A549 treated with dexamethasone at 1 μM for 4 hours (cell line): ENCODE measurements around the gene ENPP3. TPM values are rescaled to one million over a fixed set of nuclear protein-coding genes. Genes with fewer than 3 reads are reported as not detected.

ENCODE experiments used
- total RNA-seq: library from RNA; stranded (reverse); fragments of 200-300 nt; extraction: Qiagen RNA extraction; gene quantifications from 5 replicates; pipeline ENCODE4 v1.2.3, GENCODE V29; 2022

Gene ENPP3
- 0.18 TPM in 1 of 5 replicates, not detected in the others for total RNA-seq

GRCh38 chr6:131636880-131637792, at the start of gene ENPP3:
Gene ENPP3 (plus strand): TSS chr6:131637302. CDS start chr6:131637385, 83 bp downstream.

GRCh38 chr6:131627724-131628682, 9.1 kb upstream of the ENPP3 start, which contains the start of gene MED23:
Gene MED23 (minus strand): TSS chr6:131628242. CDS start chr6:131628049, 193 bp downstream.

GRCh38 chr6:131710917-131711316, 73.8 kb downstream of the ENPP3 start, which contains the start of gene CTAGE9:
Gene CTAGE9 (minus strand): TSS chr6:131711017. CDS start chr6:131711017, 0 bp downstream.

Other genes starting within 250 kb of the ENPP3 start
- gene ARG1, start 64.1 kb upstream of the ENPP3 start, total RNA-seq: not detected in 5 replicates
- gene MED23, start 9.1 kb upstream of the ENPP3 start, total RNA-seq: 5.4 to 8.1 TPM (median 7.5 TPM) in 5 replicates
- not detected in 5 replicates for gene OR2A4, start 64.1 kb downstream of the ENPP3 start, total RNA-seq
- not detected in 5 replicates for gene CTAGE9, start 73.7 kb downstream of the ENPP3 start, total RNA-seq
- gene ENPP1, start 170.7 kb downstream of the ENPP3 start, total RNA-seq: 1.3 to 2.0 TPM (median 1.6 TPM) in 5 replicates